Ovary (tissue), 3 donors: ENCODE data around the gene SELENOV.

Experiments used
- CTCF ChIP-seq, 3 donors: fragments of 450-650 bp in 2 of 3; fragments of 200-600 bp in 1 of 3; IDR thresholded peaks; one replicate each; pipeline versions ENCODE4 v1.5.1 to v1.8.0; 2016 to 2022; ENCODE audit warnings: antibody characterized with exemption in 3 of 3, mild to moderate bottlenecking in 1 of 3
- EP300 ChIP-seq: sonication (generic); formaldehyde crosslinking; IDR thresholded peaks from one replicate; pipeline ENCODE4 v1.6.1; 2017; ENCODE audit warnings: antibody characterized with exemption
- POLR2A ChIP-seq: fragments of 450-650 bp; IDR thresholded peaks from one replicate; pipeline ENCODE4 v1.6.1; 2017; ENCODE audit warnings: antibody characterized with exemption, mild to moderate bottlenecking, moderate library complexity
- donor health status: DM: no; HTN: no; CAD: no.

DNA sequence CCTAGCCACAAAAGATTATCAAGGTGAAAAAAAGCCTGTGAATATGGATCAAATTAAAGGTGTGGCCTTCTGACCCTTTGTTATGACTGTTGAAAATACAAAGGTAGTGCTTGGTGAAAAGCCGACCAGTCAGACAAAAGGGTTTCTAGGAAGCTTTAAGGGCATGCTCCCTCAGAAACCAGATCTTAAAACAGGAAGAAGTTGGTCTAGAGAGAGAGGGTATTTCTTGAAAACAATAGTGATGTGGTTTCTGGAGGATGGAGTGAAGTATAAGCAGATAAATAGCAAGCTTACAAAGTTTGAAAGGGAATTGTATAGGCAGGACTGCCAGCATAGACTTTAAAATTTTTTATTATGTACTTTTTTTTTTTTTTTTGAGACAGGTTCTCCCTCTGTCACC, 30.0 kb downstream of the SELENOV start:
- TF ChIP-seq CTCF (IDR thresholded peaks at IDR 0.05) = no peak
- no peak for TF ChIP-seq EP300
- no peak for TF ChIP-seq POLR2A
